ENCODE data around the gene RIMKLB.

DNA sequence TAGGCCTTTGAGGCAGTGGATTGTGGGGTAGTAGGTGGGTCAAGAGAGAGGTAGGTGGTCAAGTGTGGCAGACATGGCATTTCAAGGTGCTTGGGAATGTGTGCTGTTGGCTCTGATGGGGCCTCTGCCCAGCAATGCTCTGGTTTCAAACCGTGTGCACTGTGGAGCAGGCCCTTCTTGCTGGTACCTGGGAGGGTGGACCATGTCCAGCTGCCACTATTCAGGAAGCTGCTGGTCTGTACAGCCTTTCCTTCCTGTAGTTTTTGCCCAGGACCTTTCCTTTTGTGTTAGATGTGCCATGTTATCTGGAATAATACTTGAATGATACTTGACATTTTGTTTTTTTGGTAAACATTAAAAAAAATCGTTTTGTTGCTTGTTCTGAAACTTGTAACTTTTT lies 14.8 kb downstream of the RIMKLB start:
- TF ChIP-seq, protein P1, sequence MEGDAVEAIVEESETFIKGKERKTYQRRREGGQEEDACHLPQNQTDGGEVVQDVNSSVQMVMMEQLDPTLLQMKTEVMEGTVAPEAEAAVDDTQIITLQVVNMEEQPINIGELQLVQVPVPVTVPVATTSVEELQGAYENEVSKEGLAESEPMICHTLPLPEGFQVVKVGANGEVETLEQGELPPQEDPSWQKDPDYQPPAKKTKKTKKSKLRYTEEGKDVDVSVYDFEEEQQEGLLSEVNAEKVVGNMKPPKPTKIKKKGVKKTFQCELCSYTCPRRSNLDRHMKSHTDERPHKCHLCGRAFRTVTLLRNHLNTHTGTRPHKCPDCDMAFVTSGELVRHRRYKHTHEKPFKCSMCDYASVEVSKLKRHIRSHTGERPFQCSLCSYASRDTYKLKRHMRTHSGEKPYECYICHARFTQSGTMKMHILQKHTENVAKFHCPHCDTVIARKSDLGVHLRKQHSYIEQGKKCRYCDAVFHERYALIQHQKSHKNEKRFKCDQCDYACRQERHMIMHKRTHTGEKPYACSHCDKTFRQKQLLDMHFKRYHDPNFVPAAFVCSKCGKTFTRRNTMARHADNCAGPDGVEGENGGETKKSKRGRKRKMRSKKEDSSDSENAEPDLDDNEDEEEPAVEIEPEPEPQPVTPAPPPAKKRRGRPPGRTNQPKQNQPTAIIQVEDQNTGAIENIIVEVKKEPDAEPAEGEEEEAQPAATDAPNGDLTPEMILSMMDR (IDR thresholded peaks at IDR 0.05; ENCODE audit: insufficient read depth, low read length): no peak
- no peak for TF ChIP-seq SPI1 (IDR thresholded peaks at IDR 0.05; ENCODE audit: borderline replicate concordance, low read depth)
- TF ChIP-seq POLR2AphosphoS5 (IDR thresholded peaks at IDR 0.05; ENCODE audit: low read depth): no peak
- TF ChIP-seq GABPA (IDR thresholded peaks at IDR 0.05; ENCODE audit: low read depth): no peak

Data from HL-60 (cell line).